Activated gamma-delta T cell (primary cell): ENCODE measurements around the gene PITPNB.

ENCODE experiments used
- DNase-seq: peaks from one replicate; lab custom pipeline; 2025; lab: John Stamatoyannopoulos, UW

PITPNB gene

GRCh38 chr22:27833803-27834202 lies 85.3 kb downstream of the PITPNB start:
- DNase-seq, result no peak

- no peak for DNase-seq
Observed at GRCh38 chr22:27832606-27833005, 86.5 kb downstream of the PITPNB start.

- DNase-seq, result no peak
Observed at GRCh38 chr22:27829620-27830019, 89.4 kb downstream of the PITPNB start.

- no peak for DNase-seq
Observed at GRCh38 chr22:27827604-27828587, 91.2 kb downstream of the PITPNB start.

- no peak for DNase-seq
Observed at GRCh38 chr22:27825174-27825573, 93.9 kb downstream of the PITPNB start.

GRCh38 chr22:27823221-27823620 lies 95.8 kb downstream of the PITPNB start:
- DNase-seq, result no peak

- DNase-seq, result no peak
Observed at GRCh38 chr22:27820896-27821866, 97.9 kb downstream of the PITPNB start.

GRCh38 chr22:27816552-27816951 lies 102.5 kb downstream of the PITPNB start:
- no peak for DNase-seq

GRCh38 chr22:27815826-27816530 lies 103.1 kb downstream of the PITPNB start:
- no peak for DNase-seq

- DNase-seq, result no peak
Observed at GRCh38 chr22:27814993-27815392, 104.1 kb downstream of the PITPNB start.

GRCh38 chr22:27811778-27812177 lies 107.3 kb downstream of the PITPNB start:
- DNase-seq, result no peak

- no peak for DNase-seq
Observed at GRCh38 chr22:27810609-27811151, 108.4 kb downstream of the PITPNB start.

- no peak for DNase-seq
Observed at GRCh38 chr22:27809700-27810608, 109.1 kb downstream of the PITPNB start.

GRCh38 chr22:27809226-27809603 lies 109.8 kb downstream of the PITPNB start:
- no peak for DNase-seq

- DNase-seq, result no peak
Observed at GRCh38 chr22:27808451-27809225, 110.4 kb downstream of the PITPNB start.

- no peak for DNase-seq
Observed at GRCh38 chr22:27805841-27806240, 113.2 kb downstream of the PITPNB start.

GRCh38 chr22:27804470-27805297 lies 114.4 kb downstream of the PITPNB start:
- no peak for DNase-seq

- DNase-seq, result no peak
Observed at GRCh38 chr22:27803841-27804415, 115.1 kb downstream of the PITPNB start.
